Loucy (cell line): ENCODE measurements around the gene BAIAP3.

ENCODE experiments used
- H2AFZ ChIP-seq: fragments of 200-600 bp; sonication (generic); 2 replicates; pipeline ENCODE4 v1.6.0; 2016; ENCODE audit warnings: antibody characterized with exemption, mild to moderate bottlenecking, low read length, moderate library complexity
- H3F3A ChIP-seq: fragments of 200-600 bp; 2 replicates; pipeline ENCODE4 v1.6.0; 2016; ENCODE audit warnings: antibody characterized with exemption, low read depth, mild to moderate bottlenecking
- H3K27me3 ChIP-seq: fragments of 200-600 bp; sonication (generic); 2 replicates; pipeline ENCODE4 v1.6.1; 2014; ENCODE audit warnings: low read length, mild to moderate bottlenecking; ENCODE audit not compliant: insufficient read depth, poor library complexity, severe bottlenecking
- H3K36me3 ChIP-seq: fragments of 200-600 bp; sonication (generic); 2 replicates; pipeline ENCODE4 v1.6.1; 2016; ENCODE audit warnings: low read length; ENCODE audit not compliant: insufficient read depth
- H3K4me1 ChIP-seq: fragments of 200-600 bp; sonication (generic); 2 replicates; pipeline ENCODE4 v1.5.1; 2014; ENCODE audit warnings: low read length, mild to moderate bottlenecking; ENCODE audit not compliant: insufficient read depth, poor library complexity, severe bottlenecking
- H3K4me2 ChIP-seq: fragments of 200-600 bp; sonication (generic); 2 replicates; pipeline ENCODE4 v1.6.0; 2014; ENCODE audit warnings: antibody characterized with exemption, low read length, low read depth, mild to moderate bottlenecking; ENCODE audit not compliant: poor library complexity, severe bottlenecking
- H3K4me3 ChIP-seq: fragments of 200-600 bp; sonication (generic); 2 replicates; pipeline ENCODE4 v1.5.1; 2014; ENCODE audit warnings: low read length, mild to moderate bottlenecking, mixed read lengths; ENCODE audit not compliant: poor library complexity, severe bottlenecking
- H3K79me2 ChIP-seq: fragments of 200-600 bp; sonication (generic); 2 replicates; pipeline ENCODE4 v1.6.1; 2014; ENCODE audit warnings: low read length; ENCODE audit not compliant: insufficient read depth
- H3K9ac ChIP-seq: fragments of 200-600 bp; sonication (generic); 2 replicates; pipeline ENCODE4 v1.6.0; 2014; ENCODE audit warnings: mild to moderate bottlenecking, low read depth, low read length, moderate library complexity; ENCODE audit not compliant: poor library complexity, severe bottlenecking
- H3K9me2 ChIP-seq: fragments of 200-600 bp; sonication (generic); replicated peaks from 2 replicates; pipeline ENCODE4 v1.6.1; 2016; ENCODE audit warnings: low read depth, low read length, mixed read lengths
- H3K9me3 ChIP-seq: fragments of 200-600 bp; sonication (generic); 2 replicates; pipeline ENCODE4 v1.6.1; 2014; ENCODE audit warnings: mild to moderate bottlenecking, antibody characterized with exemption, low read length, low read depth; ENCODE audit not compliant: insufficient read depth
- H4K20me1 ChIP-seq: fragments of 200-600 bp; sonication (generic); 2 replicates; pipeline ENCODE4 v1.6.0; 2014; ENCODE audit warnings: antibody characterized with exemption, low read length, mild to moderate bottlenecking; ENCODE audit not compliant: insufficient read depth, poor library complexity, severe bottlenecking
- EZH2phosphoT487 ChIP-seq: fragments of 200-600 bp; IDR thresholded peaks from 2 replicates; pipeline ENCODE4 v1.6.1; 2018; ENCODE audit warnings: antibody characterized with exemption, mild to moderate bottlenecking, moderate library complexity, borderline replicate concordance
- TF ChIP-seq, protein P1 (sequence below): fragments of 200-600 bp; sonication (generic); conservative IDR thresholded peaks from 2 replicates; pipeline ENCODE4 v1.5.1; 2014; ENCODE audit warnings: mild to moderate bottlenecking, antibody characterized with exemption, low read length

Gene BAIAP3

DNA sequence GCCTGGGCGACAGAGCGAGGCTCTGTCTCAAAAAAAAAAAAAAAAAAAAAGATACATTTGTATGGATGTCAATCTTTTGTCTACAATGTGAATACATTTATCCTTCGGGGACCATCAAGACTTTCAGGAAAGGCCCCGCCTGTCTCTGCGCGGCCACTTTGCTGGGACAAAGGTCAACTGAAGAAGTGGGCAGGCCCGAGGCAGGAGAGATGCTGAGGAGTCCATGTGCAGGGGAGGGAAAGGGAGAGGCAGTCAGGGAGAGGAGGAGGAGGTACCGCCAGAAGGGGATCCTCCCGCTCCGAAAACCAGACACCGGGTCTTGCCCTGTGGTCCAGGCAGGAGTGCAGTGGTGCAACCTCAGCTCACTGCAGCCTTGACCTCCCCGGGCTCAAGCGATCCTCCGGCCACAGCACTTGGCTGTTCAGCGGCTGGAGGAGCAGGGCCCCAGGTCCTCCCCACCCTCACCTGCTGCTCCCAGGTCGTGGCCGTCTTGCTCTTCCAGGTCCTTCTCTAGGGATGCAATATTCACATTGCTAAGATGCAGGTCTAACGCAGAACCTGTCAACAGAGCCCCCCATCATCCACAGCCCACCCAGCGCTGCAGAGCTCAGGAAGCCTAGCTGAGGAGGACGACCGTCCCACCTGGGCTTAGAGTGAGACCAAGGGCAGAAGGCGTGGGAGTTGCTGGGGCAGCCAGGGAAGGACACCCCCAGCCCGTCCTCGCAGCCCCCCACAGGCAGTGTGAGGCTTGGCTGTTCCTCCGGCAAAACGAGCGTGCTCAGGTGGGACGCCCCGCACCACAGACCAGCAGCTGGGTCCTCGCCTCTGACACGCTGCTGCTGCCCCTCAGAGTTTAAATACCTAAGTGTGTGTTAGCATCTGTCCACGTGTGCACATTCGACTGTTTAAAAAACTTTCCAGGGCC is 37.9 kb downstream of the BAIAP3 start:
- Histone ChIP-seq H3K9me3 (no peaks in the 10 kb centered on the region), H2AFZ (no peak overlapping the region), H3K4me3 (no peak overlapping the region), H3K9me2 (no peaks in the 10 kb centered on the region), H4K20me1 (no peaks in the 10 kb centered on the region), H3K9ac (no peak overlapping the region), H3K4me2 (no peak overlapping the region), H3F3A (no peaks in the 10 kb centered on the region), H3K4me1 (no peaks in the 10 kb centered on the region), H3K79me2 (no peaks in the 10 kb centered on the region), H3K36me3 (no peaks in the 10 kb centered on the region), H3K27me3 (no peaks in the 10 kb centered on the region)
- no peak for TF ChIP-seq EZH2phosphoT487
- TF ChIP-seq, protein P1, sequence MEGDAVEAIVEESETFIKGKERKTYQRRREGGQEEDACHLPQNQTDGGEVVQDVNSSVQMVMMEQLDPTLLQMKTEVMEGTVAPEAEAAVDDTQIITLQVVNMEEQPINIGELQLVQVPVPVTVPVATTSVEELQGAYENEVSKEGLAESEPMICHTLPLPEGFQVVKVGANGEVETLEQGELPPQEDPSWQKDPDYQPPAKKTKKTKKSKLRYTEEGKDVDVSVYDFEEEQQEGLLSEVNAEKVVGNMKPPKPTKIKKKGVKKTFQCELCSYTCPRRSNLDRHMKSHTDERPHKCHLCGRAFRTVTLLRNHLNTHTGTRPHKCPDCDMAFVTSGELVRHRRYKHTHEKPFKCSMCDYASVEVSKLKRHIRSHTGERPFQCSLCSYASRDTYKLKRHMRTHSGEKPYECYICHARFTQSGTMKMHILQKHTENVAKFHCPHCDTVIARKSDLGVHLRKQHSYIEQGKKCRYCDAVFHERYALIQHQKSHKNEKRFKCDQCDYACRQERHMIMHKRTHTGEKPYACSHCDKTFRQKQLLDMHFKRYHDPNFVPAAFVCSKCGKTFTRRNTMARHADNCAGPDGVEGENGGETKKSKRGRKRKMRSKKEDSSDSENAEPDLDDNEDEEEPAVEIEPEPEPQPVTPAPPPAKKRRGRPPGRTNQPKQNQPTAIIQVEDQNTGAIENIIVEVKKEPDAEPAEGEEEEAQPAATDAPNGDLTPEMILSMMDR: no peak

DNA sequence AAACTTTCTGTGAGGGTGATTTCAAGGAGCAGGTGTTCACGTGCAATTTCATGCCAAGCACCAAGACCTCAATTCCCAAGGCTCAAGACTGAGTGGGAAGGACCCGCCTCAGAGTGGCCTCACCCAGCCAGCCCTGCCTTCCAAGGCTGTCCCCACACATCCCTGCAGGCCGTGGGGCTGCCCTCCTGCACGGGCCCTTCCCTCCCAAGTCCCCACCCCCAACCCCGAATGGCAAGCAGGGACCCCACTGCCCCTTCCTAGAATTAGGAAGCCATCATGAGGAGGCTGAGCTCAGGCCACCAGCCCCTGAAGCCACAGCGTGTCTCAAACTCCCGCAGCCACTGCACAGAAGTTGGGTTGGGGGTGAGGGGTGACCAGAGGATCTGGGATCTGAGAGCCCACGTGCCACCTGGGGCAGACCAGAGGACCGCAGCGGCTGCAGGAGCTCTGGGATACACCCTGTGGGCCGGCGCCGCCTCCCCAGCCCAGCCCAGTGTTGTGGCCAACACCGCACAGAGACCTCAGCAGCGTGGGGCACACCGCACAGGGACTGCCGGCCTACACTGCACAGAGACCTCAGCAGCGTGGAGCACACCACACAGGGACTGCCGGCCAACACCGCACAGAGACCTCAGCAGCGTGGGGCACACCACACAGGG is 39.0 kb downstream of the BAIAP3 start:
- no peak for TF ChIP-seq EZH2phosphoT487
- TF ChIP-seq, protein P1: no peak

DNA sequence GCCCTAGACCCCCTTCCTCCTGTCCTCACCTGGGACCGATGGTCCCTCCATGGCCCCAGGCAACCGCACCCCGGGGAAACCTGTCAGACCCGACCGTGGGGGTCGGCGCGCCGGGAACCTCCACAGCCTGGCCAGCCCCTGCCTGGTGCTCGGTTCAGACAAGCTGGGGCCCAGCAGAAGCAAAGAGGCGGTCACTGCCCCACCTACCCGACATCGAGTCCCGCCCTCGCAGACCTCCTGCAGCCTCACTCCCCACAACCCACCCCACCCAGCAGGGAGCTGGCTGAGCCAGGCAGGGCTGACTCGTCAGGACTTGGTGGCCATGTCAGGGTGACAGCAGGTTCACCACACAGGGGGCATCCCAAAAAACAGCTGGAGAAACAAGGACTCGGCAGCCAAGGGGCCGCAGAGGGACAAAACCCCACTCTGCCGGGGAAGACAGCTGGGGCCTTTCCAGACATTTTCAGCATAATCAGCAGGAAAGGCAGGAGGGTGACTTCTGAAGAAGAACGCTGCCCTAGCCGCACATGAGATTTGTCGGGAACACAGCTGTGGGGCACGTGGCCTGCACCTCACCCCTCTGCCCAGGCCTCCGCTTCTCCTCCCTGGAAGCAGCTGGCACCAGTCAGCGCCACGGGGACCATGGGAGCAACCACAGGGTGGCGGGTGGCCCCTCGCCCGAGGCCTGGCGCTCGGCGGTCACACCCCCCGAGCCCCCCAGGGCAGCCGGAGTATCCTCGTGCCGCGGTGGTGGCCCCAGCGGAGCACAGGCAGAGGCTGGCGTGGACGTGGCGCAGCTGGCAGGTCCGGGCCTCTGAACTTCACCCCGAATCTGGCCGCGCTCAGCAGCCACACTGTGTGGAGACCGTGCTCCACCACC is 41.2 kb downstream of the BAIAP3 start:
- no peaks in the 10 kb centered on the region for H4K20me1 ChIP-seq
- H3K9me3 ChIP-seq: no peaks in the 10 kb centered on the region
- no peak overlapping the region for H3K9ac ChIP-seq
- H3K4me1 ChIP-seq: no peaks in the 10 kb centered on the region
- H2AFZ ChIP-seq: no peak overlapping the region
- TF ChIP-seq, protein P1: no peak
- TF ChIP-seq EZH2phosphoT487: no peak
- no peaks in the 10 kb centered on the region for H3K79me2 ChIP-seq
- H3K4me3 ChIP-seq: no peak overlapping the region
- no peaks in the 10 kb centered on the region for H3K36me3 ChIP-seq
- H3K4me2 ChIP-seq: no peak overlapping the region
- no peaks in the 10 kb centered on the region for H3F3A ChIP-seq
- no peaks in the 10 kb centered on the region for H3K27me3 ChIP-seq
- H3K9me2 ChIP-seq: no peaks in the 10 kb centered on the region

More for the DNA sequence above, 39.0 kb downstream of the BAIAP3 start:
- H3K79me2 ChIP-seq: no peaks in the 10 kb centered on the region
- H3K36me3 ChIP-seq: no peaks in the 10 kb centered on the region
- H3F3A ChIP-seq: no peaks in the 10 kb centered on the region
- H3K27me3 ChIP-seq: no peaks in the 10 kb centered on the region
- H2AFZ ChIP-seq: no peak overlapping the region
- no peak overlapping the region for H3K4me2 ChIP-seq
- H3K4me1 ChIP-seq: no peaks in the 10 kb centered on the region
- no peaks in the 10 kb centered on the region for H4K20me1 ChIP-seq
- H3K9me2 ChIP-seq: no peaks in the 10 kb centered on the region
- no peak overlapping the region for H3K9ac ChIP-seq
- H3K9me3 ChIP-seq: no peaks in the 10 kb centered on the region
- H3K4me3 ChIP-seq: no peak overlapping the region
